Measurements from ENCODE around the gene CEACAM18.

DNA sequence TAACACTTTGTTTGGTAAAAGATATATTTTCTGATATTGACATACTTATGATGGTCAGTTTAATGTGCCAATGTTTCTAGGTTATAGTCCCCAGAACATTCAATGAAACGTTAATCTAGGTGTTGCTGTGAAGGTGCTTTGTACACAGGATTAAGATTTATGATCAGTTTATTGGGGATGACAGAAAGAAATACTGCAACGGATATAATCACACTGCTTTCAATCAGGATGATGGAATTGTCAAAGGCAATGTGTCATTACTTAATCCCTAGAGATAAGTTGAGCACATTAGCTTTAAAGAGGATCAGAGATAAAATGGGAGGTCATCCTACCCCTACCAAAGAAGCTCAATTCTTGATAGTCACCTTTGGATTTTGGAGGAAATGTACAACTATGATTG is 35.6 kb downstream of the CEACAM18 start:
- TF ChIP-seq, protein P1, sequence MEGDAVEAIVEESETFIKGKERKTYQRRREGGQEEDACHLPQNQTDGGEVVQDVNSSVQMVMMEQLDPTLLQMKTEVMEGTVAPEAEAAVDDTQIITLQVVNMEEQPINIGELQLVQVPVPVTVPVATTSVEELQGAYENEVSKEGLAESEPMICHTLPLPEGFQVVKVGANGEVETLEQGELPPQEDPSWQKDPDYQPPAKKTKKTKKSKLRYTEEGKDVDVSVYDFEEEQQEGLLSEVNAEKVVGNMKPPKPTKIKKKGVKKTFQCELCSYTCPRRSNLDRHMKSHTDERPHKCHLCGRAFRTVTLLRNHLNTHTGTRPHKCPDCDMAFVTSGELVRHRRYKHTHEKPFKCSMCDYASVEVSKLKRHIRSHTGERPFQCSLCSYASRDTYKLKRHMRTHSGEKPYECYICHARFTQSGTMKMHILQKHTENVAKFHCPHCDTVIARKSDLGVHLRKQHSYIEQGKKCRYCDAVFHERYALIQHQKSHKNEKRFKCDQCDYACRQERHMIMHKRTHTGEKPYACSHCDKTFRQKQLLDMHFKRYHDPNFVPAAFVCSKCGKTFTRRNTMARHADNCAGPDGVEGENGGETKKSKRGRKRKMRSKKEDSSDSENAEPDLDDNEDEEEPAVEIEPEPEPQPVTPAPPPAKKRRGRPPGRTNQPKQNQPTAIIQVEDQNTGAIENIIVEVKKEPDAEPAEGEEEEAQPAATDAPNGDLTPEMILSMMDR (IDR thresholded peaks at IDR 0.05; ENCODE audit: poor library complexity) = no peak
- no peak for TF ChIP-seq EZH2phosphoT487 (IDR thresholded peaks at IDR 0.05; ENCODE audit: low read depth, severe bottlenecking, unreplicated experiment)
- no peak for TF ChIP-seq EZH2 (IDR thresholded peaks at IDR 0.05; ENCODE audit: borderline replicate concordance)

Data from hepatocyte (in vitro differentiated cells).